SK-N-MC (cell line): ENCODE measurements around the gene FEZ2.

Source experiments
- EZH2 ChIP-seq: fragments of 200-600 bp; sonication (generic); IDR thresholded peaks from one replicate; pipeline ENCODE4 v1.6.1; 2017; ENCODE audit warnings: antibody characterized with exemption
- FOXP2 ChIP-seq: optimal IDR thresholded peaks from 2 replicates; pipeline ENCODE3; 2011; ENCODE audit warnings: mild to moderate bottlenecking, moderate library complexity; ENCODE audit not compliant: insufficient read depth; ENCODE audit errors: extremely low read length, control extremely low read depth
- POLR2AphosphoS5 ChIP-seq: IDR thresholded peaks from 2 replicates; pipeline ENCODE4 v1.6.1; 2012; ENCODE audit warnings: mild to moderate bottlenecking, low read depth, low read length, borderline replicate concordance

GRCh38 chr2:36528766-36529392 is 69.1 kb downstream of the FEZ2 start:
- TF ChIP-seq EZH2 (no peak), POLR2AphosphoS5 (no peak), FOXP2 (no peak)
